Breast epithelium (tissue), 3 donors: Measurements from ENCODE around the gene KRT76.

ENCODE experiments used
- POLR2A ChIP-seq: fragments of 450-650 bp; IDR thresholded peaks from one replicate; pipeline ENCODE4 v1.6.1; 2016; ENCODE audit warnings: antibody characterized with exemption, mild to moderate bottlenecking, moderate library complexity
- TF ChIP-seq, protein P1 (sequence below), 3 donors: fragments of 450-650 bp; IDR thresholded peaks; one replicate each; pipeline ENCODE4 v1.5.1; 2016 to 2017; ENCODE audit warnings: antibody characterized with exemption in 3 of 3, mild to moderate bottlenecking in 3 of 3, moderate library complexity in 3 of 3

DNA sequence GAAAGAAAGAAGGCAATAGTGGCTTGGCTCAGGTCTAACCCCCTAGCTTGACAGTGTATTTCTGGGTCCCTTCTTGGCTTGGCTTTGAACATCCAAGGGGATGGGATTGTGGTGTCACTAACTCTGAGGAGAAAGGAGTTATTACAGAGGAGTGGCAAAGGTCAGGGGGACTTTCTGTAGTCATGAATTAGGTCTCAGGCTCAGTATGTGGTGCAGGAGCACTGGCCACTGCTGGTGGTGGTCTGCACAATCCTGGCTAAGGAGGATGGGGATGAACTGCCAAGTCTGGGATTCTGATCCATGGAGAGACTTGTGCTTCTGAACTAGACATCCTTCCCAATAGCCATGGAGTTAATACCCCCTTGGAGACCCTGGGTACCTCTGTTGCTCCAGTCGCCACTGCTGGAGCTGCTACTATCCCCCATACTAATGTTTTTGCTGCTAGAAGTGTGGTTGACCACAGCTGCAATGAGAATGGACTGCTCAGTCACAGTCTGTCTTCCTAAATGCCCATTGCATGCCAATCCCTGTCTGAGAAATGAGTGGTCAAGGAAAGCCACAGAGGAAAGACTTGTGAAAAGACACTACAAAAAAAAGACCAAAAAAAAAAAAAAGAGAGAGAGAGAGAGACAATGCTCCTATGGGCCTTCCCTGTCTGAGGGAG lies 32.5 kb downstream of the KRT76 start:
- TF ChIP-seq, protein P1, sequence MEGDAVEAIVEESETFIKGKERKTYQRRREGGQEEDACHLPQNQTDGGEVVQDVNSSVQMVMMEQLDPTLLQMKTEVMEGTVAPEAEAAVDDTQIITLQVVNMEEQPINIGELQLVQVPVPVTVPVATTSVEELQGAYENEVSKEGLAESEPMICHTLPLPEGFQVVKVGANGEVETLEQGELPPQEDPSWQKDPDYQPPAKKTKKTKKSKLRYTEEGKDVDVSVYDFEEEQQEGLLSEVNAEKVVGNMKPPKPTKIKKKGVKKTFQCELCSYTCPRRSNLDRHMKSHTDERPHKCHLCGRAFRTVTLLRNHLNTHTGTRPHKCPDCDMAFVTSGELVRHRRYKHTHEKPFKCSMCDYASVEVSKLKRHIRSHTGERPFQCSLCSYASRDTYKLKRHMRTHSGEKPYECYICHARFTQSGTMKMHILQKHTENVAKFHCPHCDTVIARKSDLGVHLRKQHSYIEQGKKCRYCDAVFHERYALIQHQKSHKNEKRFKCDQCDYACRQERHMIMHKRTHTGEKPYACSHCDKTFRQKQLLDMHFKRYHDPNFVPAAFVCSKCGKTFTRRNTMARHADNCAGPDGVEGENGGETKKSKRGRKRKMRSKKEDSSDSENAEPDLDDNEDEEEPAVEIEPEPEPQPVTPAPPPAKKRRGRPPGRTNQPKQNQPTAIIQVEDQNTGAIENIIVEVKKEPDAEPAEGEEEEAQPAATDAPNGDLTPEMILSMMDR (IDR thresholded peaks at IDR 0.05) = no peak
- TF ChIP-seq POLR2A = no peak
